Measurements from ENCODE around the gene SH2D2A. TPM values are rescaled to one million over a fixed set of nuclear protein-coding genes. Genes with fewer than 3 reads are reported as not detected.

SH2D2A gene
- total RNA-seq, 1 experiment from 2014 or later = 2.9 TPM

- H3K27me3 Mint-ChIP-seq (ENCODE audit: unreplicated experiment) = peaks cover 100% of the 10 kb centered on the region
- H3K4me3 Mint-ChIP-seq (ENCODE audit: low read depth, unreplicated experiment) = no peak overlapping the region
- BruUV-seq (replicated peaks) = no TSS peak
- intact Hi-C loops (cut with micrococcal nuclease; ENCODE audit: unreplicated experiment) = no loop called here
- TF ChIP-seq, protein P1, sequence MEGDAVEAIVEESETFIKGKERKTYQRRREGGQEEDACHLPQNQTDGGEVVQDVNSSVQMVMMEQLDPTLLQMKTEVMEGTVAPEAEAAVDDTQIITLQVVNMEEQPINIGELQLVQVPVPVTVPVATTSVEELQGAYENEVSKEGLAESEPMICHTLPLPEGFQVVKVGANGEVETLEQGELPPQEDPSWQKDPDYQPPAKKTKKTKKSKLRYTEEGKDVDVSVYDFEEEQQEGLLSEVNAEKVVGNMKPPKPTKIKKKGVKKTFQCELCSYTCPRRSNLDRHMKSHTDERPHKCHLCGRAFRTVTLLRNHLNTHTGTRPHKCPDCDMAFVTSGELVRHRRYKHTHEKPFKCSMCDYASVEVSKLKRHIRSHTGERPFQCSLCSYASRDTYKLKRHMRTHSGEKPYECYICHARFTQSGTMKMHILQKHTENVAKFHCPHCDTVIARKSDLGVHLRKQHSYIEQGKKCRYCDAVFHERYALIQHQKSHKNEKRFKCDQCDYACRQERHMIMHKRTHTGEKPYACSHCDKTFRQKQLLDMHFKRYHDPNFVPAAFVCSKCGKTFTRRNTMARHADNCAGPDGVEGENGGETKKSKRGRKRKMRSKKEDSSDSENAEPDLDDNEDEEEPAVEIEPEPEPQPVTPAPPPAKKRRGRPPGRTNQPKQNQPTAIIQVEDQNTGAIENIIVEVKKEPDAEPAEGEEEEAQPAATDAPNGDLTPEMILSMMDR (IDR thresholded peaks at IDR 0.05; ENCODE audit: unreplicated experiment) = no peak
- no peaks in the 10 kb centered on the region for H3K4me1 Mint-ChIP-seq (ENCODE audit: low read depth, unreplicated experiment)
- H3K36me3 Mint-ChIP-seq (ENCODE audit: insufficient read depth, unreplicated experiment) = no peaks in the 10 kb centered on the region
- DNase-seq = no peak
- H3K27ac Mint-ChIP-seq (ENCODE audit: unreplicated experiment) = no peak overlapping the region
- H3K9me3 Mint-ChIP-seq (ENCODE audit: low read depth, unreplicated experiment) = no peaks in the 10 kb centered on the region
- CTCF ChIA-PET = interaction anchor here (2.9 kb wide), 1 partner anchor 23 kb away, joined by 35 read pairs; the partner anchor contains the start of genes INSRR and NTRK1
These were observed 20.2 kb upstream of the SH2D2A start for GRCh38 chr1:156836892-156837291.

GRCh38 chr1:156836041-156836654 is 19.5 kb upstream of the SH2D2A start:
- Mint-ChIP-seq H3K4me1 (ENCODE audit: low read depth, unreplicated experiment) (no peaks in the 10 kb centered on the region), H3K36me3 (ENCODE audit: insufficient read depth, unreplicated experiment) (no peaks in the 10 kb centered on the region), H3K27ac (ENCODE audit: unreplicated experiment) (no peak overlapping the region), H3K27me3 (ENCODE audit: unreplicated experiment) (peaks cover 100% of the 10 kb centered on the region), H3K9me3 (ENCODE audit: low read depth, unreplicated experiment) (no peaks in the 10 kb centered on the region), H3K4me3 (ENCODE audit: low read depth, unreplicated experiment) (no peak overlapping the region)
- intact Hi-C loops (cut with micrococcal nuclease; ENCODE audit: unreplicated experiment) = no loop called here
- no peak for DNase-seq
- TF ChIP-seq, protein P1 (IDR thresholded peaks at IDR 0.05; ENCODE audit: unreplicated experiment) = no peak
- CTCF ChIA-PET = interaction anchor here (2.9 kb wide), 1 partner anchor 24 kb away, joined by 35 read pairs; the partner anchor contains the start of genes INSRR and NTRK1
- BruUV-seq (replicated peaks) = no TSS peak

- no peaks in the 10 kb centered on the region for H3K9me3 Mint-ChIP-seq (ENCODE audit: low read depth, unreplicated experiment)
- no peak for DNase-seq
- TF ChIP-seq, protein P1 (IDR thresholded peaks at IDR 0.05; ENCODE audit: unreplicated experiment) = no peak
- no peaks in the 10 kb centered on the region for H3K36me3 Mint-ChIP-seq (ENCODE audit: insufficient read depth, unreplicated experiment)
- CTCF ChIA-PET = interaction anchor here (0.5 kb wide), 1 partner anchor 53 kb away, joined by 4 read pairs; no protein-coding TSS in a partner anchor
- intact Hi-C loops (cut with micrococcal nuclease; ENCODE audit: unreplicated experiment) = no loop called here
- no peaks in the 10 kb centered on the region for H3K4me1 Mint-ChIP-seq (ENCODE audit: low read depth, unreplicated experiment)
- BruUV-seq (replicated peaks) = no TSS peak
- H3K4me3 Mint-ChIP-seq (ENCODE audit: low read depth, unreplicated experiment) = no peak overlapping the region
- H3K27me3 Mint-ChIP-seq (ENCODE audit: unreplicated experiment) = peaks cover 94% of the 10 kb centered on the region
- H3K27ac Mint-ChIP-seq (ENCODE audit: unreplicated experiment) = no peak overlapping the region
These were observed 17.7 kb upstream of the SH2D2A start for GRCh38 chr1:156834322-156834721.

DNA sequence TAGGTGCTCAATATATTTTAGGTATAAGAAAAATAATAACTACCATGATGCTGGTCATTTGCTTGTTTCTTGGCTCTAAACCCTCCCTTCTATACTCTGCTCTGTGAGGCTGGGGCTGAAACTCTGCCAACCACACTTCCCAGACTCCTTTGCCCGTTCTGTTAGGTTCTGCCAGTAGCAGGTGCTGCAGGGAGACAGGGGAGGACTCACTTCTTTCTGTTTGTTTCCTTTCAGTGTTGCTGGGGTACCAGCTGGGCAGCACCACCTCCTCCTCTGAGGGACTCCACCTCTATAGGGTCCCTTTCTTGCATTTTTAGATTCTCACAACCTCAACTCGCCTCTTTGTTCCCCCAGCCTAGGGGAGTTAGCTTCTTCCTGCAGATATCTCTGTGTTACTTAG is 17.0 kb upstream of the SH2D2A start:
- no peak for DNase-seq
- no peaks in the 10 kb centered on the region for H3K36me3 Mint-ChIP-seq (ENCODE audit: insufficient read depth, unreplicated experiment)
- BruUV-seq (replicated peaks) = no TSS peak

More for the DNA sequence above, 17.0 kb upstream of the SH2D2A start:
- Mint-ChIP-seq H3K27ac (ENCODE audit: unreplicated experiment) (no peak overlapping the region), H3K4me3 (ENCODE audit: low read depth, unreplicated experiment) (no peak overlapping the region), H3K27me3 (ENCODE audit: unreplicated experiment) (peaks cover 94% of the 10 kb centered on the region), H3K9me3 (ENCODE audit: low read depth, unreplicated experiment) (no peaks in the 10 kb centered on the region), H3K4me1 (ENCODE audit: low read depth, unreplicated experiment) (no peaks in the 10 kb centered on the region)
- CTCF ChIA-PET = interaction anchor here (0.5 kb wide), 1 partner anchor 54 kb away, joined by 4 read pairs; no protein-coding TSS in a partner anchor
- TF ChIP-seq, protein P1 (IDR thresholded peaks at IDR 0.05; ENCODE audit: unreplicated experiment) = no peak
- intact Hi-C loops (cut with micrococcal nuclease; ENCODE audit: unreplicated experiment) = no loop called here

All from Calu3 (cell line).